ENCODE results near the gene IQCM. TPM values are rescaled to one million over a fixed set of nuclear protein-coding genes. Genes with fewer than 3 reads are reported as not detected.

Gene IQCM
- total RNA-seq, 6 experiments from 2014 or later = 0.10 TPM; not detected in 5

- peaks cover 9% of the 10 kb centered on the region; the same call in 1 of the 2 replicates for H3K4me1 Mint-ChIP-seq (ENCODE audit: low read depth)
- H3K4me3 Mint-ChIP-seq = no peak overlapping the region
- DNase-seq = no peak
- no peaks in the 10 kb centered on the region; the same call in 1 of the 2 replicates for H3K9me3 Mint-ChIP-seq
- no peak overlapping the region for H3K27ac Mint-ChIP-seq
- no peaks in the 10 kb centered on the region for H3K36me3 Mint-ChIP-seq (ENCODE audit: low read depth)
- TF ChIP-seq CTCF (IDR thresholded peaks at IDR 0.05) = no peak
- H3K27me3 Mint-ChIP-seq (ENCODE audit: insufficient read depth) = no peaks in the 10 kb centered on the region
These were observed 372.1 kb downstream of the IQCM start for GRCh38 chr4:149443537-149443936.

- H3K4me3 Mint-ChIP-seq = no peak overlapping the region
- DNase-seq = peak; percentile 35
- H3K36me3 Mint-ChIP-seq (ENCODE audit: low read depth) = no peaks in the 10 kb centered on the region
- peaks cover 9% of the 10 kb centered on the region; the same call in 1 of the 2 replicates for H3K4me1 Mint-ChIP-seq (ENCODE audit: low read depth)
- no peak for TF ChIP-seq CTCF (IDR thresholded peaks at IDR 0.05)
- H3K27ac Mint-ChIP-seq = no peak overlapping the region
- no peaks in the 10 kb centered on the region for H3K9me3 Mint-ChIP-seq
- no peaks in the 10 kb centered on the region for H3K27me3 Mint-ChIP-seq (ENCODE audit: insufficient read depth)
These were observed 374.3 kb downstream of the IQCM start for GRCh38 chr4:149441338-149441737.

GRCh38 chr4:149426461-149426860 lies 389.2 kb downstream of the IQCM start:
- no peaks in the 10 kb centered on the region for H3K36me3 Mint-ChIP-seq (ENCODE audit: low read depth)
- H3K4me1 Mint-ChIP-seq (ENCODE audit: low read depth) = 0 out of 2 replicates have a peak, but pooled peaks cover 4% of the 10 kb centered on the region
- H3K27ac Mint-ChIP-seq = no peak overlapping the region
- no peak for DNase-seq
- H3K4me3 Mint-ChIP-seq = no peak overlapping the region
- no peak for TF ChIP-seq CTCF (IDR thresholded peaks at IDR 0.05)
- no peaks in the 10 kb centered on the region for H3K9me3 Mint-ChIP-seq
- H3K27me3 Mint-ChIP-seq (ENCODE audit: insufficient read depth) = no peaks in the 10 kb centered on the region

GRCh38 chr4:149409555-149409962 lies 406.1 kb downstream of the IQCM start:
- Mint-ChIP-seq H3K9me3 (peaks cover 9% of the 10 kb centered on the region), H3K27ac (peak overlapping the region; percentile 82), H3K4me3 (peak overlapping the region; percentile 54), H3K27me3 (ENCODE audit: insufficient read depth) (no peaks in the 10 kb centered on the region), H3K4me1 (ENCODE audit: low read depth) (peaks cover 14% of the 10 kb centered on the region), H3K36me3 (ENCODE audit: low read depth) (no peaks in the 10 kb centered on the region; the same call in 1 of the 2 replicates)
- peak; percentile 7 for DNase-seq
- TF ChIP-seq CTCF (IDR thresholded peaks at IDR 0.05) = no peak

GRCh38 chr4:149409146-149409545 lies 406.5 kb downstream of the IQCM start:
- peaks cover 9% of the 10 kb centered on the region for H3K9me3 Mint-ChIP-seq
- peak overlapping the region; percentile 54 for H3K4me3 Mint-ChIP-seq
- peaks cover 14% of the 10 kb centered on the region for H3K4me1 Mint-ChIP-seq (ENCODE audit: low read depth)
- H3K27me3 Mint-ChIP-seq (ENCODE audit: insufficient read depth) = no peaks in the 10 kb centered on the region
- H3K36me3 Mint-ChIP-seq (ENCODE audit: low read depth) = no peaks in the 10 kb centered on the region; the same call in 1 of the 2 replicates
- peak; percentile 75 for DNase-seq
- peak overlapping the region; percentile 82 for H3K27ac Mint-ChIP-seq
- no peak for TF ChIP-seq CTCF (IDR thresholded peaks at IDR 0.05)

- no peak for TF ChIP-seq CTCF (IDR thresholded peaks at IDR 0.05)
- peaks cover 9% of the 10 kb centered on the region for H3K9me3 Mint-ChIP-seq
- H3K4me3 Mint-ChIP-seq = no peak overlapping the region
- no peaks in the 10 kb centered on the region for H3K27me3 Mint-ChIP-seq (ENCODE audit: insufficient read depth)
- no peak for DNase-seq
- H3K36me3 Mint-ChIP-seq (ENCODE audit: low read depth) = no peaks in the 10 kb centered on the region; the same call in 1 of the 2 replicates
- H3K27ac Mint-ChIP-seq = no peak overlapping the region
- H3K4me1 Mint-ChIP-seq (ENCODE audit: low read depth) = peaks cover 7% of the 10 kb centered on the region
These were observed 411.5 kb downstream of the IQCM start for GRCh38 chr4:149404143-149404542.
